SK-N-SH treated with all-trans-retinoic acid at 6 μM for 48 hours (cell line): Measurements from ENCODE around the gene IL17RB.

Source experiments
- ATAC-seq: fragments of 200-7000 bp; cut with Tn5 transposase; 3 replicates; pipeline ENCODE4 v1.9.1; 2020; ENCODE audit warnings: mild to moderate bottlenecking, moderate library complexity
- ARNTL ChIP-seq: fragments of 450-650 bp; formaldehyde crosslinking; IDR thresholded peaks from 2 replicates; pipeline ENCODE4 v1.5.0; 2020; ENCODE audit warnings: low read depth, mild to moderate bottlenecking, moderate library complexity, borderline replicate concordance
- CREB5 ChIP-seq: fragments of 250-450 bp; sonication (Bioruptor Pico); IDR thresholded peaks from 2 replicates; pipeline ENCODE4 v1.5.1; 2020; ENCODE audit warnings: low read depth, mild to moderate bottlenecking, moderate library complexity
- CSDC2 ChIP-seq: fragments of 250-450 bp; sonication (Bioruptor Pico); IDR thresholded peaks from 2 replicates; pipeline ENCODE4 v1.5.0; 2020; ENCODE audit warnings: mild to moderate bottlenecking, moderate library complexity
- CSRNP3 ChIP-seq: fragments of 250-450 bp; sonication (Bioruptor Pico); IDR thresholded peaks from 2 replicates; pipeline ENCODE4 v1.5.1; 2021; ENCODE audit warnings: mild to moderate bottlenecking, moderate library complexity
- ESRRG ChIP-seq: fragments of 250-450 bp; sonication (Bioruptor Pico); IDR thresholded peaks from 2 replicates; pipeline ENCODE4 v1.6.1; 2021; ENCODE audit warnings: mild to moderate bottlenecking
- GLIS3 ChIP-seq: fragments of 250-450 bp; sonication (Bioruptor Pico); IDR thresholded peaks from 2 replicates; pipeline ENCODE4 v1.5.0; 2020; ENCODE audit warnings: mild to moderate bottlenecking, moderate library complexity
- OSR1 ChIP-seq: fragments of 250-450 bp; sonication (Bioruptor Pico); IDR thresholded peaks from 2 replicates; pipeline ENCODE4 v1.8.0; 2022; ENCODE audit warnings: moderate library complexity, mild to moderate bottlenecking, inconsistent platforms
- POU6F1 ChIP-seq: fragments of 250-450 bp; sonication (Bioruptor Pico); IDR thresholded peaks from 2 replicates; pipeline ENCODE4 v1.8.0; 2021; ENCODE audit warnings: low read depth, mild to moderate bottlenecking, moderate library complexity, borderline replicate concordance
- PPARA ChIP-seq: fragments of 250-450 bp; sonication (Bioruptor Pico); IDR thresholded peaks from 2 replicates; pipeline ENCODE4 v1.5.0; 2020; ENCODE audit warnings: mild to moderate bottlenecking, borderline replicate concordance
- SNAI2 ChIP-seq: fragments of 250-450 bp; sonication (Bioruptor Pico); IDR thresholded peaks from 2 replicates; pipeline ENCODE4 v1.5.0; 2020; ENCODE audit warnings: mild to moderate bottlenecking, moderate library complexity
- TCF4 ChIP-seq: fragments of 250-450 bp; sonication (Bioruptor Pico); IDR thresholded peaks from 2 replicates; pipeline ENCODE4 v1.8.0; 2021; ENCODE audit warnings: mild to moderate bottlenecking, moderate library complexity, borderline replicate concordance
- TOX ChIP-seq: fragments of 250-450 bp; sonication (Bioruptor Pico); IDR thresholded peaks from 2 replicates; pipeline ENCODE4 v1.8.0; 2021; ENCODE audit warnings: mild to moderate bottlenecking, moderate library complexity, borderline replicate concordance
- TSHZ2 ChIP-seq: fragments of 250-450 bp; sonication (Bioruptor Pico); IDR thresholded peaks from 2 replicates; pipeline ENCODE4 v1.5.0; 2020; ENCODE audit warnings: mild to moderate bottlenecking, moderate library complexity
- ZC3H10 ChIP-seq: fragments of 250-450 bp; sonication (Bioruptor Pico); IDR thresholded peaks from 2 replicates; pipeline ENCODE4 v1.5.1; 2021; ENCODE audit warnings: mild to moderate bottlenecking, moderate library complexity
- ZFP3 ChIP-seq: fragments of 250-450 bp; sonication (Bioruptor Pico); IDR thresholded peaks from 2 replicates; pipeline ENCODE4 v1.5.0; 2020; ENCODE audit warnings: mild to moderate bottlenecking, moderate library complexity
- ZFP30 ChIP-seq: fragments of 450-650 bp; formaldehyde crosslinking; IDR thresholded peaks from 2 replicates; pipeline ENCODE4 v1.5.0; 2022; ENCODE audit warnings: mild to moderate bottlenecking, moderate library complexity
- ZNF565 ChIP-seq: fragments of 450-650 bp; formaldehyde crosslinking; conservative IDR thresholded peaks from 2 replicates; pipeline ENCODE4 v1.5.0; 2020; ENCODE audit warnings: low read depth, mild to moderate bottlenecking, moderate library complexity
- ZNF70 ChIP-seq: fragments of 450-650 bp; formaldehyde crosslinking; IDR thresholded peaks from 2 replicates; pipeline ENCODE4 v1.5.0; 2020; ENCODE audit warnings: mild to moderate bottlenecking, moderate library complexity
- ZNF8 ChIP-seq: fragments of 450-650 bp; formaldehyde crosslinking; IDR thresholded peaks from 2 replicates; pipeline ENCODE4 v1.5.0; 2020; ENCODE audit warnings: mild to moderate bottlenecking, moderate library complexity

IL17RB gene

GRCh38 chr3:53846134-53846850, at the start of gene IL17RB, which contains the start of gene CHDH:
Gene IL17RB, plus strand, starts transcription at chr3:53846568. Its CDS starts 21 bp downstream, at chr3:53846589.
Gene CHDH, minus strand, starts transcription at chr3:53846419. Its CDS starts 22,411 bp downstream, at chr3:53824008.
- TF ChIP-seq ZFP3 (no peak), SNAI2 (CRISPR knock-in tag) (no peak), POU6F1 (no peak), ZNF565 (CRISPR knock-in tag) (no peak), TSHZ2 (CRISPR knock-in tag) (no peak), TCF4 (CRISPR knock-in tag) (no peak)
- ATAC-seq: peak; percentile 39

GRCh38 chr3:53798144-53798543, 48.2 kb upstream of the IL17RB start:
- TF ChIP-seq POU6F1: no peak
- TF ChIP-seq ZNF70: no peak
- no peak for TF ChIP-seq OSR1 (CRISPR knock-in tag)
- no peak for TF ChIP-seq ZC3H10 (CRISPR knock-in tag)
- TF ChIP-seq ESRRG: no peak
- no peak for TF ChIP-seq ARNTL (CRISPR knock-in tag)
- TF ChIP-seq TOX: no peak
- no peak for TF ChIP-seq CSDC2 (CRISPR knock-in tag)
- TF ChIP-seq ZFP3: no peak
- no peak for ATAC-seq

- ATAC-seq: no peak
- TF ChIP-seq ZNF8 (CRISPR knock-in tag): no peak
- TF ChIP-seq SNAI2 (CRISPR knock-in tag): no peak
- TF ChIP-seq GLIS3 (CRISPR knock-in tag): no peak
- no peak for TF ChIP-seq ZC3H10 (CRISPR knock-in tag)
- TF ChIP-seq CREB5 (CRISPR knock-in tag): no peak
- no peak for TF ChIP-seq ZNF565 (CRISPR knock-in tag)
- TF ChIP-seq CSRNP3 (CRISPR knock-in tag): no peak
- TF ChIP-seq OSR1 (CRISPR knock-in tag): no peak
- TF ChIP-seq POU6F1: no peak
- no peak for TF ChIP-seq ZFP30 (CRISPR knock-in tag)
- TF ChIP-seq PPARA (CRISPR knock-in tag): no peak
- TF ChIP-seq ESRRG: no peak
These were observed 47.0 kb upstream of the IL17RB start for GRCh38 chr3:53799338-53799865.
